PC-3 (cell line): ENCODE results near the gene DLGAP4. TPM values are rescaled to one million over a fixed set of nuclear protein-coding genes. Genes with fewer than 3 reads are reported as not detected.

ENCODE experiments used
- ATAC-seq: fragments of 200-7000 bp; cut with Tn5 transposase; 2 replicates; pipeline ENCODE4 v1.9.1; 2020; ENCODE audit warnings: mild to moderate bottlenecking, moderate library complexity
- BruUV-seq: library from RNA; stranded (reverse); fragments of 400-500 nt; replicated peaks from 2 replicates; lab custom pipeline; 2021; lab: Mats Ljungman, UMichigan
- CTCF ChIA-PET: fragments of 300-600 bp; sonication (Branson Sonifier 250); formaldehyde crosslinking; loops from one replicate; lab custom pipeline; 2022; ENCODE audit warnings: antibody characterized with exemption; lab: Charles Lee
- POLR2A ChIA-PET: fragments of 300-600 bp; sonication (Branson Sonifier 250); formaldehyde crosslinking; loops from one replicate; lab custom pipeline; 2022; ENCODE audit warnings: antibody characterized with exemption; ENCODE audit not compliant: unreplicated experiment; lab: Charles Lee
- DNase-seq: peaks from one replicate; pipeline ENCODE4 v3.0.0-alpha.2; 2015
- H2AFZ ChIP-seq: fragments of 300-600 bp; sonication (generic); 2 replicates; pipeline ENCODE4 v1.6.0; 2016; ENCODE audit warnings: antibody characterized with exemption, low read length
- H3F3A ChIP-seq: fragments of 300-600 bp; sonication (generic); one replicate; pipeline ENCODE4 v1.6.0; 2017; ENCODE audit warnings: antibody characterized with exemption, low read length, control low read depth, mild to moderate bottlenecking; ENCODE audit not compliant: unreplicated experiment
- H3K27ac ChIP-seq: fragments of 300-600 bp; sonication (generic); 2 replicates; pipeline ENCODE4 v1.5.1; 2016; ENCODE audit warnings: mild to moderate bottlenecking, low read length
- H3K27me3 ChIP-seq: fragments of 300-600 bp; sonication (generic); 2 replicates; pipeline ENCODE4 v1.6.1; 2016; ENCODE audit warnings: low read length, mixed read lengths
- H3K36me3 ChIP-seq: fragments of 300-600 bp; sonication (generic); 2 replicates; pipeline ENCODE4 v1.6.1; 2016; ENCODE audit warnings: low read depth, mixed run types, low read length, mixed read lengths
- H3K4me1 ChIP-seq: fragments of 300-600 bp; sonication (generic); 2 replicates; pipeline ENCODE4 v1.5.1; 2016; ENCODE audit warnings: low read length; ENCODE audit not compliant: insufficient read depth
- H3K4me2 ChIP-seq: fragments of 300-600 bp; sonication (generic); 2 replicates; pipeline ENCODE4 v1.6.0; 2016; ENCODE audit warnings: low read length
- H3K4me3 ChIP-seq: fragments of 300-600 bp; sonication (generic); 2 replicates; pipeline ENCODE4 v1.5.1; 2016; ENCODE audit warnings: mild to moderate bottlenecking, low read length, mixed read lengths
- H3K79me2 ChIP-seq: fragments of 300-600 bp; sonication (generic); 2 replicates; pipeline ENCODE4 v1.6.1; 2017; ENCODE audit warnings: low read length, mixed read lengths
- H3K9ac ChIP-seq: fragments of 300-600 bp; sonication (generic); 2 replicates; pipeline ENCODE4 v1.6.0; 2016; ENCODE audit warnings: mild to moderate bottlenecking, low read length
- H3K9me2 ChIP-seq: fragments of 300-600 bp; sonication (generic); replicated peaks from 2 replicates; pipeline ENCODE4 v1.6.1; 2016; ENCODE audit warnings: mixed run types, low read length, mixed read lengths
- H3K9me3 ChIP-seq: fragments of 300-600 bp; sonication (generic); 2 replicates; pipeline ENCODE4 v1.6.1; 2016; ENCODE audit warnings: low read length, mixed read lengths
- H4K20me1 ChIP-seq: fragments of 300-600 bp; sonication (generic); 2 replicates; pipeline ENCODE4 v1.6.1; 2016; ENCODE audit warnings: low read length, mixed read lengths
- EZH2 ChIP-seq: fragments of 300-600 bp; sonication (generic); IDR thresholded peaks from one replicate; pipeline ENCODE4 v1.6.1; 2017; ENCODE audit warnings: antibody characterized with exemption, mild to moderate bottlenecking, low read length; ENCODE audit not compliant: unreplicated experiment
- EZH2phosphoT487 ChIP-seq: fragments of 300-600 bp; sonication (generic); IDR thresholded peaks from 2 replicates; pipeline ENCODE4 v1.6.1; 2018; ENCODE audit warnings: mild to moderate bottlenecking, antibody characterized with exemption, low read length, borderline replicate concordance
- intact Hi-C: fragments of 100-400 bp; cut with micrococcal nuclease; formaldehyde crosslinking; loops from 2 replicates; pipeline ENCODE4 v1.9.0; 2023
- total RNA-seq: library from RNA; depleted of rRNA; stranded (reverse); fragments of >200 nt; gene quantifications from 2 replicates; pipeline ENCODE4 v1.2.3, GENCODE V29; 2014
- TF ChIP-seq, protein P1 (sequence below): fragments of 300-600 bp; sonication (generic); conservative IDR thresholded peaks from 2 replicates; pipeline ENCODE4 v1.5.1; 2017; ENCODE audit warnings: antibody characterized with exemption, low read depth, mild to moderate bottlenecking, low read length

Gene DLGAP4
- total RNA-seq, 1 experiment from 2014 or later: 21.0 TPM

DNA sequence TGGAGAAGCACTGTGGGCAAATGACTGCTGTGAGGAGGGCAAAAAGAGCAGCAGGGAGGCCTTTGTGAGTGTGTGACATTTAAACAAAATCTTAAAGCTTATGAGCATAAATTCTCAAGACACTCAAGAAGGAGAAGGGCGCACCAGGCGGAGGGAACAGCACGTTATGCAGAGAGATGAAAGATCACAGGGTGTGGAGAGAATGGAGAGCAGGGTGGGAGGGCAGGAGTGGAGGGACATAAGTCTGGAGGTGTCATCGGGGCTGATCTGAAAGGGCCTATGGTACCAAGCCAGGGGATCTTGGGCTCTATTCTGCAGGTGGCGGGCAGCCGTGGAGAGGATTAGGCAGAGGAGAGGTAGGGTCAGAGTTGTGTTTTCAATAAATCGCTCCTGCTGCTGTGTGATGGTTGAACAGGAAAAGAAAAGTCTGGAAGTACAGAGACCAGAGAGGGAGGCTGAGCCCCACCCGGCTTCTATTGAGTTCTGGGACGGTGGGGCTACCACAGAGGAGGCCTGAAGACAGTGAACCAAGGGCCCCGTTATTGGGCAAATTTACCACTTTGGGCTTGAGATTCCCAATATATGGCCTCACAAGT is 24.3 kb upstream of the DLGAP4 start:
- Histone ChIP-seq H3K79me2 (no peaks in the 10 kb centered on the region), H3K27me3 (peaks cover 85% of the 10 kb centered on the region), H2AFZ (no peak overlapping the region), H3K36me3 (no peaks in the 10 kb centered on the region), H3K4me2 (no peak overlapping the region), H3K9me2 (no peaks in the 10 kb centered on the region), H3K4me3 (no peak overlapping the region), H3K9me3 (no peaks in the 10 kb centered on the region), H3F3A (no peaks in the 10 kb centered on the region), H3K9ac (no peak overlapping the region), H3K4me1 (no peaks in the 10 kb centered on the region), H3K27ac (no peak overlapping the region), H4K20me1 (no peaks in the 10 kb centered on the region)
- intact Hi-C loops: no loop called here
- DNase-seq: no peak
- CTCF ChIA-PET: no interaction called here
- POLR2A ChIA-PET: no interaction called here
- TF ChIP-seq, protein P1, sequence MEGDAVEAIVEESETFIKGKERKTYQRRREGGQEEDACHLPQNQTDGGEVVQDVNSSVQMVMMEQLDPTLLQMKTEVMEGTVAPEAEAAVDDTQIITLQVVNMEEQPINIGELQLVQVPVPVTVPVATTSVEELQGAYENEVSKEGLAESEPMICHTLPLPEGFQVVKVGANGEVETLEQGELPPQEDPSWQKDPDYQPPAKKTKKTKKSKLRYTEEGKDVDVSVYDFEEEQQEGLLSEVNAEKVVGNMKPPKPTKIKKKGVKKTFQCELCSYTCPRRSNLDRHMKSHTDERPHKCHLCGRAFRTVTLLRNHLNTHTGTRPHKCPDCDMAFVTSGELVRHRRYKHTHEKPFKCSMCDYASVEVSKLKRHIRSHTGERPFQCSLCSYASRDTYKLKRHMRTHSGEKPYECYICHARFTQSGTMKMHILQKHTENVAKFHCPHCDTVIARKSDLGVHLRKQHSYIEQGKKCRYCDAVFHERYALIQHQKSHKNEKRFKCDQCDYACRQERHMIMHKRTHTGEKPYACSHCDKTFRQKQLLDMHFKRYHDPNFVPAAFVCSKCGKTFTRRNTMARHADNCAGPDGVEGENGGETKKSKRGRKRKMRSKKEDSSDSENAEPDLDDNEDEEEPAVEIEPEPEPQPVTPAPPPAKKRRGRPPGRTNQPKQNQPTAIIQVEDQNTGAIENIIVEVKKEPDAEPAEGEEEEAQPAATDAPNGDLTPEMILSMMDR: no peak
- TF ChIP-seq EZH2 (no peak), EZH2phosphoT487 (no peak)
- no TSS peak for BruUV-seq
- ATAC-seq: no peak

DNA sequence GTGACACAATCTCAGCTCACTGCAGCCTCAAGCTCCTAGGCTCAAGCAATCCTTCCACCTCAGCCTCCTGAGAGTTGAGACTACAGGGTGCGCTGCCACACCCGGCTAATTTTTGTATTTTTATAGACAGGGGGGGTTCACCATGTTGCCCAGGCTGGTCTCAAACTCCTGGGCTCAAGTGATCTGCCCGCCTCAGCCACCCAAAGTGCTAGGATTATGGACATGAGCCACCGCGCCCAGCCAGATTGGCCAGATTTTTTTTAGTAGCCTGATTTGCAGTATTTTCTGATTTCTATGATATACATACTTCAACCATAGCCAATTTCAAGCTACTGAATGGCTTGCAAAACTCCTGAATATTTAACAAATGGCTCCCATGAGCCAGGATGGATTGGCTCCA is 21.4 kb upstream of the DLGAP4 start:
- Histone ChIP-seq H2AFZ (no peak overlapping the region), H3K9me2 (no peaks in the 10 kb centered on the region), H3K9ac (no peak overlapping the region), H3K36me3 (no peaks in the 10 kb centered on the region), H3K4me1 (no peaks in the 10 kb centered on the region), H4K20me1 (no peaks in the 10 kb centered on the region), H3K27ac (no peak overlapping the region), H3K79me2 (no peaks in the 10 kb centered on the region), H3K9me3 (no peaks in the 10 kb centered on the region), H3K4me3 (no peak overlapping the region), H3K4me2 (no peak overlapping the region), H3K27me3 (peaks cover 91% of the 10 kb centered on the region), H3F3A (no peaks in the 10 kb centered on the region)
- DNase-seq (no peak), ATAC-seq (no peak)
- ChIA-PET CTCF (no interaction called here), POLR2A (no interaction called here)
- intact Hi-C loops: no loop called here
- TF ChIP-seq EZH2phosphoT487: no peak
- BruUV-seq: no TSS peak

GRCh38 chr20:36285746-36286447 is 20.2 kb upstream of the DLGAP4 start:
- intact Hi-C loops: no loop called here
- H3K27ac ChIP-seq: no peak overlapping the region
- no peaks in the 10 kb centered on the region for H3F3A ChIP-seq
- no peaks in the 10 kb centered on the region for H3K4me1 ChIP-seq
- ChIA-PET POLR2A (no interaction called here), CTCF (no interaction called here)
- BruUV-seq: no TSS peak
- no peaks in the 10 kb centered on the region for H3K36me3 ChIP-seq
- no peak overlapping the region for H3K9ac ChIP-seq
- H4K20me1 ChIP-seq: no peaks in the 10 kb centered on the region
- H3K4me3 ChIP-seq: no peak overlapping the region
- no peaks in the 10 kb centered on the region for H3K9me2 ChIP-seq
- DNase-seq (no peak), ATAC-seq (no peak)
- TF ChIP-seq, protein P1: no peak
- no peak for TF ChIP-seq EZH2phosphoT487
- no peak for TF ChIP-seq EZH2
- H2AFZ ChIP-seq: no peak overlapping the region
- peaks cover 92% of the 10 kb centered on the region for H3K27me3 ChIP-seq
- H3K4me2 ChIP-seq: no peak overlapping the region
- no peaks in the 10 kb centered on the region for H3K9me3 ChIP-seq
- no peaks in the 10 kb centered on the region for H3K79me2 ChIP-seq
